H1 (cell line): ENCODE measurements around the gene GSK3B. TPM values are rescaled to one million over a fixed set of nuclear protein-coding genes. Genes with fewer than 3 reads are reported as not detected.

Source experiments
- BACH1 ChIP-seq: IDR thresholded peaks from 2 replicates; pipeline ENCODE4 v1.6.1; 2012; ENCODE audit warnings: low read length, improper control_type of control experiment
- EGR1 ChIP-seq: IDR thresholded peaks from 2 replicates; pipeline ENCODE4 v1.6.1; 2011; ENCODE audit warnings: low read depth, low read length, borderline replicate concordance
- HDAC6 ChIP-seq: IDR thresholded peaks from one replicate; pipeline ENCODE4 v1.7.1; 2012; ENCODE audit warnings: low read depth, mild to moderate bottlenecking, inconsistent platforms, low read length, moderate library complexity
- MAFK ChIP-seq: IDR thresholded peaks from 2 replicates; pipeline ENCODE4 v1.6.1; 2012; ENCODE audit warnings: low read depth, mild to moderate bottlenecking, improper control_type of control experiment, low read length
- PHF8 ChIP-seq: fragments of 200-600 bp; sonication (generic); conservative IDR thresholded peaks from 2 replicates; pipeline ENCODE4 v1.7.1; 2012; ENCODE audit warnings: low read depth, mild to moderate bottlenecking, inconsistent platforms, low read length, moderate library complexity
- RNF2 ChIP-seq: fragments of 200-900, 300-1000 bp; sonication (generic); IDR thresholded peaks from 2 replicates; pipeline ENCODE4 v1.7.1; 2016; ENCODE audit warnings: borderline replicate concordance, low read depth, mild to moderate bottlenecking, antibody characterized with exemption, low read length; ENCODE audit not compliant: poor library complexity, severe bottlenecking; ENCODE audit errors: missing control alignments
- polyA plus RNA-seq, 7 experiments: library from polyadenylated mRNA; depleted of rRNA in 3 of 7; stranded (reverse) in 5 of 7; unstranded in 2 of 7; fragments of >200 nt in 5 of 7; fragments of 200-250 nt in 2 of 7; gene quantifications; 1 replicate in 5 of 7; 2 replicates in 1 of 7; 4 replicates in 1 of 7; pipeline versions ENCODE4 v1.2.1 to v1.2.3, GENCODE V29; 2011 to 2013; ENCODE audit warnings: missing spikeins in 2 of 7, mixed read lengths in 2 of 7
- total RNA-seq: library from RNA; stranded (reverse); fragmentation: NEBNext Ultra II Directional; extraction: Animal tissue kit (Norgen Biotek cat#: 25700); gene quantifications from 2 replicates; pipeline ENCODE4 v1.2.1, GENCODE V29; 2021
- TF ChIP-seq, protein P1 (sequence below): IDR thresholded peaks from 2 replicates; pipeline ENCODE4 v1.6.1; 2012; ENCODE audit warnings: low read length, inconsistent platforms
- TF ChIP-seq, protein P2 (sequence below): fragments of 300-600 bp; sonication (generic); IDR thresholded peaks from 2 replicates; pipeline ENCODE4 v1.7.1; 2012; ENCODE audit warnings: low read length, moderate library complexity, mild to moderate bottlenecking, inconsistent platforms; ENCODE audit not compliant: insufficient replicate concordance

The GSK3B gene
- total and polyA plus RNA-seq, 2 of the 8 experiments (the other 6 are each of a cell fraction or from before 2014, with no cell fraction given), result 24.2 to 50.7 TPM

DNA sequence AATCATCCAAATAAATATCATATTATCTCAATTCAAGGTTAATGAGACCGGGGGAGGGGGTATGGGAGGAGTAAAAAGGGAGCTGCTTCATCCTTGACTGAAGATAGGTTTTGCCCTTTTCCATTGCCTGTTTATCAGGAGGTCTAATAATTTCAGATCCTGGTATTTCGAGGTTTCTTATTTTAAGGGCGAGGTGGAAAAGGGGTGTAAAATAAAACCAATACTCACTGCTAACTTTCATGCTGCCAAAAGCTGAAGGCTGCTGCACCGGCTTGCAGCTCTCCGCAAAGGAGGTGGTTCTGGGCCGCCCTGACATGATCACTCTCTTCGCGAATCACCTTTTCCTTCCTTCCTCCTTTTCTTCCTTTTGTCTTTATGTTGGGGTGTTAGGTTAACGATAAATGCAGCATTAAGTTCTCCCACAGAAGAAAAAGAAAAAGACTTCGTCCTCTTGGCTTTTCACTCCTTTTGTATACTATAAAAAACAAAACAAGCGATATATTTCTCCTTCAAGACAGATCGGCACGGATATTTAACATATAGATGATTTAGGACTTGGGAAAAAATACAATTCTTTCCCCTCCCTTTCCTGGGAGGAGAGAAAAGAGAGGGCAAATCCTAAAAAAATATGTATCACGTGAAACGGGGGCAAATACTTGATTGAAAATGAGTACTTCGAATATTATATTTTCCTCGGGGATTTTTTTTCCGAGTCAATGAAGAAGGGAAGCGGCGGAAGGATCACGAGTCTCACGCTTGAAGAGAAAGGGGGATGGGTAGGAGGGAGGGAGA is 932 bp downstream of the GSK3B start (continued):
- TF ChIP-seq RNF2 (no peak), EGR1 (no peak), BACH1 (no peak), PHF8 (no peak), MAFK (no peak), HDAC6 (no peak)
- TF ChIP-seq, protein P1, sequence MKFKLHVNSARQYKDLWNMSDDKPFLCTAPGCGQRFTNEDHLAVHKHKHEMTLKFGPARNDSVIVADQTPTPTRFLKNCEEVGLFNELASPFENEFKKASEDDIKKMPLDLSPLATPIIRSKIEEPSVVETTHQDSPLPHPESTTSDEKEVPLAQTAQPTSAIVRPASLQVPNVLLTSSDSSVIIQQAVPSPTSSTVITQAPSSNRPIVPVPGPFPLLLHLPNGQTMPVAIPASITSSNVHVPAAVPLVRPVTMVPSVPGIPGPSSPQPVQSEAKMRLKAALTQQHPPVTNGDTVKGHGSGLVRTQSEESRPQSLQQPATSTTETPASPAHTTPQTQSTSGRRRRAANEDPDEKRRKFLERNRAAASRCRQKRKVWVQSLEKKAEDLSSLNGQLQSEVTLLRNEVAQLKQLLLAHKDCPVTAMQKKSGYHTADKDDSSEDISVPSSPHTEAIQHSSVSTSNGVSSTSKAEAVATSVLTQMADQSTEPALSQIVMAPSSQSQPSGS, result no peak
- TF ChIP-seq, protein P2, sequence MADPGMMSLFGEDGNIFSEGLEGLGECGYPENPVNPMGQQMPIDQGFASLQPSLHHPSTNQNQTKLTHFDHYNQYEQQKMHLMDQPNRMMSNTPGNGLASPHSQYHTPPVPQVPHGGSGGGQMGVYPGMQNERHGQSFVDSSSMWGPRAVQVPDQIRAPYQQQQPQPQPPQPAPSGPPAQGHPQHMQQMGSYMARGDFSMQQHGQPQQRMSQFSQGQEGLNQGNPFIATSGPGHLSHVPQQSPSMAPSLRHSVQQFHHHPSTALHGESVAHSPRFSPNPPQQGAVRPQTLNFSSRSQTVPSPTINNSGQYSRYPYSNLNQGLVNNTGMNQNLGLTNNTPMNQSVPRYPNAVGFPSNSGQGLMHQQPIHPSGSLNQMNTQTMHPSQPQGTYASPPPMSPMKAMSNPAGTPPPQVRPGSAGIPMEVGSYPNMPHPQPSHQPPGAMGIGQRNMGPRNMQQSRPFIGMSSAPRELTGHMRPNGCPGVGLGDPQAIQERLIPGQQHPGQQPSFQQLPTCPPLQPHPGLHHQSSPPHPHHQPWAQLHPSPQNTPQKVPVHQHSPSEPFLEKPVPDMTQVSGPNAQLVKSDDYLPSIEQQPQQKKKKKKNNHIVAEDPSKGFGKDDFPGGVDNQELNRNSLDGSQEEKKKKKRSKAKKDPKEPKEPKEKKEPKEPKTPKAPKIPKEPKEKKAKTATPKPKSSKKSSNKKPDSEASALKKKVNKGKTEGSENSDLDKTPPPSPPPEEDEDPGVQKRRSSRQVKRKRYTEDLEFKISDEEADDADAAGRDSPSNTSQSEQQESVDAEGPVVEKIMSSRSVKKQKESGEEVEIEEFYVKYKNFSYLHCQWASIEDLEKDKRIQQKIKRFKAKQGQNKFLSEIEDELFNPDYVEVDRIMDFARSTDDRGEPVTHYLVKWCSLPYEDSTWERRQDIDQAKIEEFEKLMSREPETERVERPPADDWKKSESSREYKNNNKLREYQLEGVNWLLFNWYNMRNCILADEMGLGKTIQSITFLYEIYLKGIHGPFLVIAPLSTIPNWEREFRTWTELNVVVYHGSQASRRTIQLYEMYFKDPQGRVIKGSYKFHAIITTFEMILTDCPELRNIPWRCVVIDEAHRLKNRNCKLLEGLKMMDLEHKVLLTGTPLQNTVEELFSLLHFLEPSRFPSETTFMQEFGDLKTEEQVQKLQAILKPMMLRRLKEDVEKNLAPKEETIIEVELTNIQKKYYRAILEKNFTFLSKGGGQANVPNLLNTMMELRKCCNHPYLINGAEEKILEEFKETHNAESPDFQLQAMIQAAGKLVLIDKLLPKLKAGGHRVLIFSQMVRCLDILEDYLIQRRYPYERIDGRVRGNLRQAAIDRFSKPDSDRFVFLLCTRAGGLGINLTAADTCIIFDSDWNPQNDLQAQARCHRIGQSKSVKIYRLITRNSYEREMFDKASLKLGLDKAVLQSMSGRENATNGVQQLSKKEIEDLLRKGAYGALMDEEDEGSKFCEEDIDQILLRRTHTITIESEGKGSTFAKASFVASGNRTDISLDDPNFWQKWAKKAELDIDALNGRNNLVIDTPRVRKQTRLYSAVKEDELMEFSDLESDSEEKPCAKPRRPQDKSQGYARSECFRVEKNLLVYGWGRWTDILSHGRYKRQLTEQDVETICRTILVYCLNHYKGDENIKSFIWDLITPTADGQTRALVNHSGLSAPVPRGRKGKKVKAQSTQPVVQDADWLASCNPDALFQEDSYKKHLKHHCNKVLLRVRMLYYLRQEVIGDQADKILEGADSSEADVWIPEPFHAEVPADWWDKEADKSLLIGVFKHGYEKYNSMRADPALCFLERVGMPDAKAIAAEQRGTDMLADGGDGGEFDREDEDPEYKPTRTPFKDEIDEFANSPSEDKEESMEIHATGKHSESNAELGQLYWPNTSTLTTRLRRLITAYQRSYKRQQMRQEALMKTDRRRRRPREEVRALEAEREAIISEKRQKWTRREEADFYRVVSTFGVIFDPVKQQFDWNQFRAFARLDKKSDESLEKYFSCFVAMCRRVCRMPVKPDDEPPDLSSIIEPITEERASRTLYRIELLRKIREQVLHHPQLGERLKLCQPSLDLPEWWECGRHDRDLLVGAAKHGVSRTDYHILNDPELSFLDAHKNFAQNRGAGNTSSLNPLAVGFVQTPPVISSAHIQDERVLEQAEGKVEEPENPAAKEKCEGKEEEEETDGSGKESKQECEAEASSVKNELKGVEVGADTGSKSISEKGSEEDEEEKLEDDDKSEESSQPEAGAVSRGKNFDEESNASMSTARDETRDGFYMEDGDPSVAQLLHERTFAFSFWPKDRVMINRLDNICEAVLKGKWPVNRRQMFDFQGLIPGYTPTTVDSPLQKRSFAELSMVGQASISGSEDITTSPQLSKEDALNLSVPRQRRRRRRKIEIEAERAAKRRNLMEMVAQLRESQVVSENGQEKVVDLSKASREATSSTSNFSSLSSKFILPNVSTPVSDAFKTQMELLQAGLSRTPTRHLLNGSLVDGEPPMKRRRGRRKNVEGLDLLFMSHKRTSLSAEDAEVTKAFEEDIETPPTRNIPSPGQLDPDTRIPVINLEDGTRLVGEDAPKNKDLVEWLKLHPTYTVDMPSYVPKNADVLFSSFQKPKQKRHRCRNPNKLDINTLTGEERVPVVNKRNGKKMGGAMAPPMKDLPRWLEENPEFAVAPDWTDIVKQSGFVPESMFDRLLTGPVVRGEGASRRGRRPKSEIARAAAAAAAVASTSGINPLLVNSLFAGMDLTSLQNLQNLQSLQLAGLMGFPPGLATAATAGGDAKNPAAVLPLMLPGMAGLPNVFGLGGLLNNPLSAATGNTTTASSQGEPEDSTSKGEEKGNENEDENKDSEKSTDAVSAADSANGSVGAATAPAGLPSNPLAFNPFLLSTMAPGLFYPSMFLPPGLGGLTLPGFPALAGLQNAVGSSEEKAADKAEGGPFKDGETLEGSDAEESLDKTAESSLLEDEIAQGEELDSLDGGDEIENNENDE, result no peak
